PC-3 (cell line): ENCODE data around the gene INAVA.
A peak's percentile ranks its signal among the peaks of the same experiment; 100 is the strongest.

Experiments used
- EZH2 ChIP-seq: fragments of 300-600 bp; sonication (generic); IDR thresholded peaks from one replicate; pipeline ENCODE4 v1.6.1; 2017; ENCODE audit warnings: antibody characterized with exemption, mild to moderate bottlenecking, low read length; ENCODE audit not compliant: unreplicated experiment
- EZH2phosphoT487 ChIP-seq: fragments of 300-600 bp; sonication (generic); IDR thresholded peaks from 2 replicates; pipeline ENCODE4 v1.6.1; 2018; ENCODE audit warnings: mild to moderate bottlenecking, antibody characterized with exemption, low read length, borderline replicate concordance
- TF ChIP-seq, protein P1 (sequence below): fragments of 300-600 bp; sonication (generic); conservative IDR thresholded peaks from 2 replicates; pipeline ENCODE4 v1.5.1; 2017; ENCODE audit warnings: antibody characterized with exemption, low read depth, mild to moderate bottlenecking, low read length

DNA sequence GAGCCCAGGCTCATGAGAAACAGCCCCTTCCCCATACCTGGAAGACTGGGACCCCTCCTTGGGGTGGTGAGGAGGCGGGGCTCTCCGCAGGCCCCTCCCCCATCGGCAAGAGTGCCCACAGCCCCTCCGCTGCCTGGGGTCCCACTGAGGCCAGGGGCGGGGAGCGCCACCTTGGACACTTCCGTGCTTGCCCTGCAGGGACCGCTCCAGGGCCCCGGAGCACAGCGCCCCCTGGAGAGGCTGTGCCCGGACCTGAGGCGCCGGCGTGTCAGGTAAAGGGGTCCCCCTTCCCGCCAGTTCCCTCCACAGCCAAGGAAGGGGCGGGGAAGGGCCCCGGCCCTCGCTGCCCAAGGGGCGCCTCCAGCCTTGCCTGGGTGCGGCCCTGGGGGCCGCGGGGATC is 21.5 kb downstream of the INAVA start:
- TF ChIP-seq, protein P1, sequence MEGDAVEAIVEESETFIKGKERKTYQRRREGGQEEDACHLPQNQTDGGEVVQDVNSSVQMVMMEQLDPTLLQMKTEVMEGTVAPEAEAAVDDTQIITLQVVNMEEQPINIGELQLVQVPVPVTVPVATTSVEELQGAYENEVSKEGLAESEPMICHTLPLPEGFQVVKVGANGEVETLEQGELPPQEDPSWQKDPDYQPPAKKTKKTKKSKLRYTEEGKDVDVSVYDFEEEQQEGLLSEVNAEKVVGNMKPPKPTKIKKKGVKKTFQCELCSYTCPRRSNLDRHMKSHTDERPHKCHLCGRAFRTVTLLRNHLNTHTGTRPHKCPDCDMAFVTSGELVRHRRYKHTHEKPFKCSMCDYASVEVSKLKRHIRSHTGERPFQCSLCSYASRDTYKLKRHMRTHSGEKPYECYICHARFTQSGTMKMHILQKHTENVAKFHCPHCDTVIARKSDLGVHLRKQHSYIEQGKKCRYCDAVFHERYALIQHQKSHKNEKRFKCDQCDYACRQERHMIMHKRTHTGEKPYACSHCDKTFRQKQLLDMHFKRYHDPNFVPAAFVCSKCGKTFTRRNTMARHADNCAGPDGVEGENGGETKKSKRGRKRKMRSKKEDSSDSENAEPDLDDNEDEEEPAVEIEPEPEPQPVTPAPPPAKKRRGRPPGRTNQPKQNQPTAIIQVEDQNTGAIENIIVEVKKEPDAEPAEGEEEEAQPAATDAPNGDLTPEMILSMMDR = peak; percentile 66
- TF ChIP-seq EZH2 (no peak), EZH2phosphoT487 (no peak)
